NCI-H1436 (cell line): ENCODE data around the gene TSPAN3.

Experiments used
- DNase-seq: peaks from one replicate; lab custom pipeline; 2025; lab: John Stamatoyannopoulos, UW

Gene TSPAN3

DNA sequence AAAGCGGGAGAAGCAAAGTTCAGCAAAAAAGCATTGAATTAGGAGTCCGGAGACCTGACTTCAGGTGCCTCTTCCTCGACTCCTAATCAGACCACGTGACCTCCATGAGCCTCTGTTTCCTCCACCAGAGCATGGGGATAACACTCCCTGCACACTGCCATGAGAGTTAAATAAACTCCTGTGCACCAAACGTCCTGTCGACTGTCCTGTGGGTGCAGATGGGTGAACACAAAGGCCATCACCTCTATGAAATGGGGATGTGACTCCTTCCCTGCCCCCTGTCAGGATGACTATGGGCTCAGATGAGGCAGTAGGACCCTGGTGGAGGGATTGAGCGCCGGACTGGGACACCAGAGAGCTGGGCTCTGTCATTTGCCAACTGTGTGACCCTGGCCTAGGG lies 13.5 kb upstream of the TSPAN3 start:
- DNase-seq: no peak

DNA sequence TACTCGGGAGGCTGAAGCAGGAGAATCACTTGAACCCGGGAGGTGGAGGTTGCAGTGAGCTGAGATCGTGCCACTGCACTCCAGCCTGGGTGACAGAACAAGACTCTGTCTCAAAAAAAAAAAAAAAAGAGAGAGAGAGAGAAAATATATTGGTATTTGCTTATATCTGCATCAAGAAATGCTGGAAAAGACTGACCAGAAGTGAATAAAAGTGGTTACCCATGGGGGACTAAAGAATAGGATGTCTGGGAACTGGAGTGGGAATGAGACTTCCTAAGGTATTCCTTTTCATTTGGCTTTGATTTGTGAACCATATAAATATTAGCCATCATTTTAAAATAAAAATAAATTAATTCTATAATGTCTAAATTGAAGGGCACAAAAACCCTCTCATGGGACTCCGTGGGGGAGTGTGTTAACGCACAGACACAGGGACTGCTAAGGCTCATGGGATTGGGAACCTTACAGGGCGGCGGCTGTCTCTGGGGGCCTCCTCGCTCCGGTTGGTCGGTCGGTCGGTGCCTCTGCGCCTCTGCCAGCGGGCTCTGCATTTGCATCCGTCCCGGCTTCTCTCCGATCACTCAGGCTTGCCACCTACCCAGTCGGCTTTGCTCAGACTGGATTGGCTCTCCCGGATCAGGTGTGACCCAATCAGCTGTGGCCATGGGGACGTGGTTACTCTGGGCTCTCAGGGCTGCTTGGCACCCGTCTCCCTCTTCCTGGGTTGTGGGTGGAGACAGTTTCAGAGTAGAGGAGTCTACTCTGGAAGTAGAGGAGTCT lies 12.7 kb upstream of the TSPAN3 start:
- peak; percentile 90 for DNase-seq

DNA sequence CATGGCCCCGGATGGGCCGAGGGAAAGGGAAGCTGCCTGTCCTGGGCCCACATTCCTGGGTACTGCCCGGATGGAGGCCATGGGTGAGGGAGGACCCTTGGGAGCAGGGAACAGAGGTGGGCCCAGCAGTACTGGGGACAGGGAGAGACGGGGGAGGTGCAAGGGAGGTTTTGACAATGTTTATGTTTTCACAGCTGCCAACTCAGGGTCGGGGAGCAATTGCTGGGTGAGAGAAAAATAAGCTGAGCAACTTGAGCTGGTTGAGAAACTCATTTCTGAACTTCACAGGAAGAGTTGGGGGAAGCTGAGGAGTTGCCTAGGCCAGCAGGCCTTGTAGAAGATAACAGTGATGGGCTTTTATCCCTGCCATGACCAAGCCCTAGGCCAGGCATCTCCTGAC lies 11.1 kb upstream of the TSPAN3 start:
- no peak for DNase-seq

DNA sequence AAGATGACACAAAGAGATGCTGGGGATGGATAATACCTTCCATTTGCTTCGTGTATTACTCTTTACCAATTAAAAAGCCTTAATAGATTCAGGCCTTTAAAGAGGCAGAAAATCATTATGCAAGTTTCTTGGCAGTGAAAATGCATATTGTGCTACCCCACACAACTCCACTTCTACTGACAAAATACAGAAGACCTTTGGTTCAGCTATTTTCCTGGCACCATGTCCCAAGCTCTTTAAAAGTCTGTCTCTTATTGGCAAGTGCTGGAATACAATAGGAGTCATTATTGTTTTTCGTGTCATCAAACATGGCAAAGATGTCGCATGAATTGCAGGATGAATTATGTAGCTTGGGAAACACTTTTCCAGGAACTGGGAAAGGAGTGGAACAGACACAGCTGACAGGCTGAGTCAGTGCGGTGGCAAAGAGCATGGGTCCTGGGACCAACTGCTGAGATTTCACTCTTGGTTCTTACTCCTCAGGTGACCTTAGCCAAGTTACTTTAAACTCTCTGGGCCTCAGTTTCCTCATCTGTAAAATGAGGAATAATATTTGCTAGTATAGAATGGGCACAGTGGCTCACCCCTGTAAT lies 5.5 kb upstream of the TSPAN3 start:
- DNase-seq: no peak

DNA sequence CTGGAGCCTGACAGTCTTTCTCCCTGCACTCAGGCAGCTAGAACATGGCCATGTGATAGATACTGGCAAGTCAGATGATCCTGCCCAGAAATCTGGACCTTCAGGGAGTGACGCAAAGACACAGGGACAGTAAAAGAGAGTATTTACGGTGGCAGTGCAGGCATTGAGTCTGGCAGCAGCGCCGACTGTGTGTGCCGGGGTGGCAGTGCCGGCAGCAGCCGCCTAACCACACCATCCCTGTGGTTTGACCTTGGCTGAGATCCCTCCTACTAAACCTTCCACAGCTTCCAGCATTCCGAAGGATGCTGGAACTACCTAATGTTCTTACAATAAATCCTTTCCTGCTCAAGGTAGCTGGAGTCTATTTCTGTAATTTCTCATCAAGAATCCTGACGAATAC lies 4.6 kb upstream of the TSPAN3 start:
- DNase-seq: no peak

DNA sequence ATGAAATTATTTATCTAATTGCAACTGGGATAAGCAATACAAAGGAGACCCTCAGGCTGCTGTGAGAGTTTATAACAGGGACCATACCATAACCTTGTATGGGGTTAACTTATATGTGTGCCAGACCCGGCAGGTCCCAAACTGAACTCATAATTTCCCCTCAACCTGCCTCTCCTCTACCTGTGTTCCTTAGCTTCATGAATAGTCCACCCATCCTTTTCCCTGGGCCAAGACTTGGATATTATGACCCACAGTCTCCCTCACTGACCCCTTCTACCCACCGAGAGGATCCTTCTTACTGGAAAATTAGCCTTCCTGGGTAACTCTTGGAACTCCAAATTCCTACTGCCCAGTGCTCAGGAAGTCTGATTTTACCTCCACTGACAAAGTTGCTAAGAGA lies 3.4 kb upstream of the TSPAN3 start:
- DNase-seq: no peak

DNA sequence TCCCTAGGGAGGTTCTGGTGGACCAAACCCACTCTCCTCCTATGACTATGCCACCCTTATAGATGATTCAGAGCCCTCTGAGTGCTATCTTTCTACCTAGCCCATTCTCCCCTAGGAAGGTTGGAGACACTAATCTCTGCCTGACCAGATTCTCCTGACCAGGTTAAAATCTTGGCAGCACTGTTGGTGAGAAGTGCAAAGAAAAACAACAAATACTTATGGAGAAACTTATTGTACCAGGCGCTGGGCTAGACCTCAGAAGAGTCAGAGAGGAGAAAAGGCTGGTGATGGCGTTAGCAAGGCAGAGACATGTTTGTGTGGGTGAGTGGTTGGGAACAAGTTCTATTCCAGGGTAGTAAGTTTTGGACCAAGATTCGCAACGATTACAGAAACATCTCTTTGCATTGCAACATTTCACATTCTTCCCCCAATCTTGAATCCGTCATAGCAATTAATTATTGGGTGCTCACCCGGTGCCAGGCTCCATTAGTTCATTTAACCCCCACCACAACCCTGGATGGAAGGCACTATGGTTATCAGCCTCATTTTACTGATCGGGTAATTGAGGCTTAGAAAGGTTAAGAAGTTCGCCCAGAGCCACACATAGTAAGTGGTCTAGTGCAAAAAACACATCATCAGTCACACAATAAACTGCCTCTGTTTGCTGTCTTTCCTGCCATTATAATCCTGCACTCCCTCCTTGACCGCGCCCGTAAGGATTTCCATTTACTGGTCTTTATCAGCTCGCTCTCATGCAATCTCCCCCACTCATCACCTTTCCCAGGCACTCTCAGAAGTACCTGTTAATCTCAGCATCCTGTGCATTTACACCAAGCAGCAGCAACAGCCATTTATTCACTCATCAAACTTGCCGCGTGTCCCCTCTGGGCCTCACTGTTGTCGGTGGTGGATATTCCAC lies 655 bp upstream of the TSPAN3 start:
- no peak for DNase-seq

DNA sequence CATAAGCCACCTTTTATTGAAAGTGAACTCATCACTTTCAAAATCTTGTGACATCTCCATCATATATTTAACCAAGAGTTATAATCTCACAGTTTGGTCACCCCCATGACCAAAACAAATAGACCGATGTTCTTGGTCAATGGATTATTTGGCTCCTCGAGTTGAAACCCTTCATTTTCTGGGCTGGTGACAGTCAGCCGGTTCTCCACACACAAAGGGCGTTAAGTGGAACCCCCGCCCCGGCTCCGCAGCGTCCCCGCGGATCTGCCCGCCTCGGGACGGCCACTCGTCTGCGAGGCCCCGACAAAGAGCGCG lies 772 bp downstream of the TSPAN3 start:
- no peak for DNase-seq

DNA sequence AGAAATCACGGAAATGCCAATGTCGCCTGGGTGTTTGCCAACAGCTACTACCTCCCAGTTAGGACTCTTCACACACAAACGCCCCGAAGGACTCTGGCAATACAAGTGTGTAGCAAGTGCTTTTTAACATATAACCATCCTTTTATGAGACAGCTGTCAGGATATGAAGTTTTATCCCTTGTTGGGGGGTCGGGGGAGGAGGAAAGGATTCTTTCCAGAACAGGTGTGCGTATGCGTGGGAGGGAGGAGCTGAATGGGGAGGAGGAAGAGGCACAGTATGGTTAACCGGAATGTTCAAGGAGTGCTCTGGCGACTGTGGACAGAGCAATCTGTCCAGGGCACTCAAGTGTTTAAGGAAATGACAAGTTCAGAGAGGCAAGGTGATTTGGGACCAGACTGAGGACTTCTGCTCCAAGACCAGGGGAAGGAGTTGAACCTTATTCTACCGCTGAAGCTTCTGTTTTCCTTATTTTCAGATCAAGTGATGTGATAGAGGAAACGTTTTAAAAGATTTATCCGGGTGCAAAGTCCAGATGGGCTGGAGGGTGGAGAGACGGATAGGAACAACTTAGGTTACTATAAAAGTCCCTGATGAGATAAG lies 1.3 kb downstream of the TSPAN3 start:
- no peak for DNase-seq

DNA sequence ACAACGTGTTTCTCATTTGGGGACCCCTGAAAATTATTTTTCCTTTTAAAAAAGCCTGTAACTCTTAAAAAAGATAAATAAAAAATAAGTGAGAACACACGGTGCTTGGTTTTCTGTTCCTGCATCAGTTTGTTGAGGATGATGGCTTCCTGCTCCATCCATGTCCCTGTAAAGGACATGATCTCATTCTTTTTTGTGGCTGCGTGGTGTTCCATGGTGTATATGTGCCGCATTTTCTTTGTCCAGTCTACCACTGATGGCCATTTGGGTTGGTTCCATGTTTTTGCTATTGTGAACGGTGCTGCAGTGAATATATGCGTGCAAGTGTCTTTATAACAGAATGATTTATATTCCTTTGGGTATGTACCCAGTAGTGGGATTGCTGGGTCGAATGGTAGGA lies 2.3 kb downstream of the TSPAN3 start:
- DNase-seq: no peak

DNA sequence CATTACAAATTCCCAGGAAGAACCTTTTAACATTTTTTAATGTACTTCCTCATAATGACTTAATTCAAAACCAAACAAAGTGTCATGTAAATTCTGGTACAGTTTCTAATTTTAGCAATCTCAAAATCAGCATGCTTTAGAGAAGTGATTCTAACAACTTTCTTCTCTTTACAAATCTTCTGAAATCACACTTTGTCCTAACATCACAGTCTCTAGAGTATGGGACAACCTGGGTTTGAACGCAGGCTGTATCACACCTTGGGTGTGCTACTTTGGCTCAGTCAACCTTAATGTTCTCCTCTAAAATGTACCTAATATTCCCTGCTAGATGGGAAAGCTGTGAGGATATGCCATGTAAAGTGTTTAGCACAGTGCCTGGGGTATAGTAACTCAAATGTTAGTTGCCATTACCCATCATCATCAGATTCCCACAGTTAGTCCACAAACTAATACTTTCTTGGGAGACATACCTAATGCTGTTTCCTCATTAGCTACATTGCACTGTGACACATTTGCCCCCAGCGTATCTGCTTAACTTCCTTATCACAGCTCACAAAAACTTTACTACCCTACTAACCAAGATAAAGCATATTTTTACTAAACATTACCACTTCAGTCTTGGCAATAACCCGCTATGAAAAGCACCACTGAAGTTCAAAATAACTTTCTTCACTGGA lies 3.1 kb downstream of the TSPAN3 start:
- DNase-seq: no peak

DNA sequence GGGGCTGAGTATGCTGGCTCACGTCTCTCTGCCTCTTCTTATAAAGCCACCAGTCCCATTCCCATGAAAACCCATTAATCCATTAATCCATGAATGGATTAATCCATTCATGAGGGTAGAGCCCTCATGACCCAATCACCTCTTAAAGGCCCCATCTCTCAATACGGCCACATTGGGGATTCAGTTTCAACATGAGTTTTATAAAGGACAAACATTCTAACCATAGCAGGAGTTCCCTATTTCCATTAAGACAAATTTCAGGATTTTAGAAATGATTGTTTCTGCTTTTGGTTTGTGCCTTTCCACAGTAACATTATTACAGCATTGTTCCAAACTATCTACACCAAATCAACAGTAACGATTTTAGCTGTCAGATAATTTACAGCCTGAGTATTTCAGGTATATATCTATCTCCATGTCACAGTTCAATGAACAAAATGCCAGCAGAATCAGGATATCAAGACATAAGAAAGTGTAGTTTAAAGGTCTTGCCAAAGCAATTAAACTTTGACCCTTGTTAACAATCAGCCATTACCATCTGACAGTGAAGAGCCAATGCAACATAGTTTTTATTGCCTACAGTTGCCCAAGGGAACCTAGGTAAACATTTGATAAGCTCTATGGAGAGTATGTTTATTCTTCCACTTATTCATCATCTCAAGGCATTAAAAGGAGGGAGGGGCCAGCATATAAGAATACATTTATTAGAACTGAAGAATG lies 3.8 kb downstream of the TSPAN3 start:
- peak; percentile 25 for DNase-seq

DNA sequence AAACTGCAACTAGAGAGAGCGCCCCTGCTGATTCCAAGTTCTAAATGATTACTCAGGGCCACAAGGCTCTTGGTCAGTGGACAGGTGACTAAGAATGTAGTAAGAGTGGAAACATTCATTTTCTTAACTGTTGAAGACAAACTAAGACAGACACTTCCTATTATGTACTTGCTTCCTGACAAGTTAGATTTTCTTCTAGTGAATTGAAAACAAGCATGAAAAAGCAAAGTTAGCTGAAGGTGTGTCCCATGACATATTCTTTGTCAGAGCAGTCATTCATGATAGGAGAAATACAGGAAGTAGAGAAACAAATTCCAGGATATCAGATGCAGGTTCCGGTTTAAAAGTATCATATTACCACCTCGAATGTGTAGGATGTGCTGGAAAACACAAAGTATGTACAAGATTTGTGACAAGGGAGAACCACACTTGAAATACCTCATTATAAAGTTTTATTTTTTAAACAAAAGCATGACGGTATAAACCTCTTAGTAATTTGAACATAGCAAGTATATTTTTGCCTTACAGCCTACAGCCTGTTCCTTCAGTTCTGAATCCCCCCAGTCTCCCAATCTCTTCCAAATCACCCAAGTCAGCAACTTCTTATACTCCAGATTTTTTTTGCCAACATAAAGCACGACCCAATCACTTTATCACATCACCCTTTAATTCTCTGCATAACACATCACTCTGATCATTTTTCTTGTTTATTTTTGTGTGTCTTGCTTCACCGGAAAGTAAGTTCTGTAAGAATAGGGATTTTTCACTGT lies 6.2 kb downstream of the TSPAN3 start:
- no peak for DNase-seq

DNA sequence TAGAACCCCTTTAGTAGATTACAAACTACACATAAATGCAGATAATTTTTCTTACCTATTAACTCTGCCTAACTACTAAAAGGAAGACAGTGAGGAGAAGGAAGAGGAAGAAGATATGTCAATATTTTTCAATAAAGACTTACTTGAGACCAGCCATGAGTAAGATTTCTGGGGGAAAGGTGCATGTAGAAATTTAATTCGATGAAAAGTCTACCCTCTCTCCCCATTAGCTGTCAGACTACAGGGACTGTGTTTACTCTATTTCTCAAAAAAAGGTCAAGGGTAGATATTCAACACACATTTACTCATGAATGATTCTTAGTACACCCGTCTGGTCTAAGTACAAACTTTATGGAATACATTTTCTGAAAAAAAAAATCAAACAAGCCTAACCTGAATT lies 6.8 kb downstream of the TSPAN3 start:
- DNase-seq: no peak

DNA sequence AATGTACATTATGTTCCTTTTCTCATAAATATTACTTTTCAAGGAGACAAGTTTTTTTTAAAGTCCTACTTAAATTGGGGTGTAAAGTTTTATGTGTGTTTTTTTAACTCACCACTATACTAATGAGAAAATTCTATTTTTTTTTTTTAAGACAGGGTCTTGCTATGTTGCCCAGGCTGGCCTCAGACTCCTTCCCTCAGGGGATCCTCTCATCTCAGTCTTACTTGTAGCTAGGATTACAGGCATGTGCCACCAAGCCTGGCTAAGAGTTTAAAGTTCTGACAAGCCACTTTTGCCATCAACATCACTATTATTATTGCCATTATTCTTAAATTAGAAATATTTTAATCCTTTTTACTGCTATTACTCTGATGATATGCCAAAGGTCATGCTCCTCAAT lies 7.7 kb downstream of the TSPAN3 start:
- no peak for DNase-seq

DNA sequence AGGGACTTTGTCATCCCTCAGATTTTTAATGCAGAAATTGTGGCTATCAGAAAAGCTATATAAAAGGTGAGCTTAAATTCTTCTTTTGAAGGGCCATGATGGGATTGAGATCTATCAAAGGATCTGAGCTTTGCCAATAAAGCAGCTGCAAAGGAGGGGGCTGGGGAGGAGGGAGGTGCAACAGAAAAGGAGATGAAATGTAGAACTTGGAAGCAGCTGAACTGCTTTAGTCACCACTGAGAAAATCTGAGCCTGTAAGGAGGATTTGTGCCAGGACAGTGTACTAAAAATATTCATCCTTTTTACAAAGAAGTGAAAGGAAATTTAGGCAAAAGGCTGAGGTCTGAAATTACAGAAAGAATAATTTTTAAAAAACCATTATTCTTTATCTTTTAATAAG lies 10.4 kb downstream of the TSPAN3 start:
- DNase-seq: no peak

DNA sequence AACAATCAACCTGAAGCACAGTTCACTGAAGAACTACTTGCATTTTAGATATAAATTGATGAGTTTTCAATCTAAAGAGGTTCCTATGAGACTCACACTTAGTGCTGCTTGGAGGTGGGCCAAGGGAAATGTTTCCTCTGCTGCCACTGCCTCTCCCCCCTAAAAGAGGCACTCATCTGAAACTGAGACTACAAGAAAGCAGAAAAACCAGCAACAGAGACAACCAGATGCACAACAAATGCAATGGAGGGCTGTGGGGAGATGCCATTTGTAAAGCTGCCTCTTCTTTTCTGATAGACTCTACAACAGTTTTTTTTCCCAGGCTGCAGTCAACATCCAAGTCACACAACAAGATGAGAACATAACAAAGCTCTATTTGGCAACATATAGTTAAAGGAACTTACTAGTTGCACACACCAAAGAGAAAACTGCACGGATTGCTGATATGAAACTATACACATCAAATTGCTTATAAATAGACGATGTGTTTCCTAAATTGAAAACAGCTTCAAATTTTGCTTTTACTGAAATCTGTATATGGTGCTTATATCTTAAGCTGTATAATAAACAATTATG lies 11.0 kb downstream of the TSPAN3 start:
- peak; percentile 8 for DNase-seq

DNA sequence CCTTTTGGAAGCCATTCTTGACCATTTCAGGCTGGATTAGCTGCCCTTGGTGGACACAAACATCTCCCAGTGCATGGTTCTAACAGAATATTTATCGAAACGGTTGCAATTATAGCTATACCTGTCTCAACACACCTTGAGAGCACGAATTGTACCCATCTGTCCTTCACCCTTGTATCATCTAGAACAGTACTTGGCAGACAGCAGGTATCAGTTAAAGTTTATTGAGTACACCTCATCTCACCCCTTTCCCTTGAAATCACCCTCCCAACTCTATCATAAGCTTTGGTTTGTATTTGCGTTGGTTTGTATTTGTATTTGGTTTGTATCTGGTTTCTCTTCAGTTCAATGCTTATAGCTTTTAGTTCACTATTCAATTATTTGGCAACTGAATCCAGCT lies 12.4 kb downstream of the TSPAN3 start:
- DNase-seq: no peak

DNA sequence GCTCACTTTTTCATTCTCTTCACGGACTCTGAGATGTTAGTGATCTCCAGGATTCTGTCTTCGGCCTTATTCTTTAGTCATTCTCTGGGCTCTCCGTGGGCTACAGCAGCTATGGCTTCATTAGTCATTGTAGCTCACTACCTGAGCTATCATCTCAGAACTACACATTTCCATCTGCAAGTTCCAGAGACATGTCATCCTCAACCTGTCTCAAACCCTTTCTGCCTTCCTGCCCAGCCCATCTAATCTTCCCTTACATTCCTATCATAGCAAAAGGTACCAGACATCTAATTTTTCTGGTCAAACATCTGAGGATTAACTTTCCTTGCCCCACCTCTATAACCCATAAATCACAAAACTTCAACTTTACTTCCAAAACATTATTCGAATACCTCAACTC lies 13.2 kb downstream of the TSPAN3 start:
- DNase-seq: no peak

DNA sequence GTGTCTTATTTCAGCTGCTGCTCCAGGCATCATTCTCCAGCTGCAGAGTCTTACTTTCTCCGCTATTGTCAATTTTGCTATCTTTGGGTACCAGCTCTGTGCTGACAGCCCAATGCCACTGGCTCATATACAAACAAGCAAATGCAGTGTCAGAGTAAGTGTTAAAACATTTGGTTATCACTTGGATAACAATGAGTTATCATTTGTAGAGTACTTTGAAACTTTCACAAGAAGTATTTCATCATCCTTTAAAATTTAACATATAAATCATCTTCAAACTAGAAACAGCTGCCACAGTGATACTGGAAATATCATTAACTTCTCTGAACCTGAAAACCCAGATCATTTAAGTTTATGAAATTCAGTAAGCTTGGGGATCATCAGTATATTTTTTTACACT lies 13.8 kb downstream of the TSPAN3 start:
- DNase-seq: no peak
